Parathyroid adenoma (tissue), 2 donors: ENCODE data around the gene PRKCH.
"Not testable (repeated sequence)": the region's sequence is repeated elsewhere in the genome, so short reads cannot be mapped to it uniquely, and the experiment has no call there.

Experiments
- H2AFZ ChIP-seq: fragments of 300-600 bp; sonication (generic); one replicate; pipeline ENCODE4 v1.7.0; 2017; ENCODE audit warnings: antibody characterized with exemption, mild to moderate bottlenecking
- H3K27ac ChIP-seq: fragments of 300-600 bp; sonication (generic); one replicate; pipeline ENCODE4 v1.7.0; 2017
- H3K27me3 ChIP-seq: fragments of 300-600 bp; sonication (generic); one replicate; pipeline ENCODE4 v1.7.0; 2017; ENCODE audit warnings: low read length; ENCODE audit not compliant: control insufficient read depth, insufficient read depth
- H3K36me3 ChIP-seq: fragments of 300-600 bp; sonication (generic); one replicate; pipeline ENCODE4 v1.7.0; 2017; ENCODE audit warnings: low read length; ENCODE audit not compliant: control insufficient read depth, insufficient read depth
- H3K4me1 ChIP-seq: fragments of 300-600 bp; sonication (generic); one replicate; pipeline ENCODE4 v1.7.0; 2017; ENCODE audit warnings: control low read depth
- H3K4me2 ChIP-seq: fragments of 300-600 bp; sonication (generic); one replicate; pipeline ENCODE4 v1.7.0; 2017; ENCODE audit warnings: low read length
- H3K4me3 ChIP-seq: fragments of 300-600 bp; sonication (generic); one replicate; pipeline ENCODE4 v1.7.0; 2017; ENCODE audit warnings: low read depth, low read length
- H3K79me2 ChIP-seq: fragments of 300-600 bp; sonication (generic); one replicate; pipeline ENCODE4 v1.7.0; 2017; ENCODE audit warnings: control low read depth
- H3K9ac ChIP-seq: fragments of 300-600 bp; sonication (generic); one replicate; pipeline ENCODE4 v1.7.0; 2017; ENCODE audit warnings: mild to moderate bottlenecking
- H3K9me3 ChIP-seq: fragments of 300-600 bp; sonication (generic); one replicate; pipeline ENCODE4 v1.7.0; 2017; ENCODE audit warnings: low read length; ENCODE audit not compliant: control insufficient read depth
- CTCF ChIP-seq: fragments of 300-600 bp; sonication (generic); IDR thresholded peaks from one replicate; pipeline ENCODE4 v1.7.0; 2017; ENCODE audit warnings: antibody characterized with exemption, mild to moderate bottlenecking
- donor health status: primary hyperparathyroidism.

The PRKCH gene

GRCh38 chr14:61300209-61300608, 21.2 kb upstream of the PRKCH start:
- Histone ChIP-seq H3K27ac (no peak overlapping the region), H3K27me3 (no peaks in the 10 kb centered on the region), H3K4me2 (no peak overlapping the region), H3K4me1 (peaks cover 11% of the 10 kb centered on the region), H3K4me3 (no peak overlapping the region), H3K9ac (no peak overlapping the region), H3K36me3 (no peaks in the 10 kb centered on the region), H2AFZ (no peak overlapping the region), H3K9me3 (no peaks in the 10 kb centered on the region), H3K79me2 (no peaks in the 10 kb centered on the region)
- TF ChIP-seq CTCF = no peak

GRCh38 chr14:61300754-61301153, 20.6 kb upstream of the PRKCH start:
- no peak overlapping the region for H3K27ac ChIP-seq
- H3K4me1 ChIP-seq = peaks cover 9% of the 10 kb centered on the region

GRCh38 chr14:61304688-61305087, 16.7 kb upstream of the PRKCH start:
- no peaks in the 10 kb centered on the region for H3K27me3 ChIP-seq
- H3K79me2 ChIP-seq = no peaks in the 10 kb centered on the region
- no peak overlapping the region for H3K27ac ChIP-seq
- no peak overlapping the region for H3K4me3 ChIP-seq
- no peaks in the 10 kb centered on the region for H3K36me3 ChIP-seq
- H3K9ac ChIP-seq = no peak overlapping the region
- no peak for TF ChIP-seq CTCF
- no peak overlapping the region for H2AFZ ChIP-seq
- H3K9me3 ChIP-seq = no peaks in the 10 kb centered on the region
- no peak overlapping the region for H3K4me2 ChIP-seq
- no peaks in the 10 kb centered on the region for H3K4me1 ChIP-seq

More at GRCh38 chr14:61300754-61301153, 20.6 kb upstream of the PRKCH start:
- Histone ChIP-seq H2AFZ (no peak overlapping the region), H3K79me2 (no peaks in the 10 kb centered on the region), H3K4me3 (no peak overlapping the region), H3K9ac (no peak overlapping the region), H3K36me3 (no peaks in the 10 kb centered on the region), H3K27me3 (no peaks in the 10 kb centered on the region), H3K9me3 (no peaks in the 10 kb centered on the region), H3K4me2 (no peak overlapping the region)
- no peak for TF ChIP-seq CTCF

- H3K9me3 ChIP-seq = no peaks in the 10 kb centered on the region
- no peak for TF ChIP-seq CTCF
- no peak overlapping the region for H3K27ac ChIP-seq
- no peaks in the 10 kb centered on the region for H3K4me1 ChIP-seq
- no peaks in the 10 kb centered on the region for H3K27me3 ChIP-seq
- no peaks in the 10 kb centered on the region for H3K36me3 ChIP-seq
- H2AFZ ChIP-seq = no peak overlapping the region
- no peak overlapping the region for H3K4me3 ChIP-seq
- H3K9ac ChIP-seq = no peak overlapping the region
- no peaks in the 10 kb centered on the region for H3K79me2 ChIP-seq
- H3K4me2 ChIP-seq = no peak overlapping the region
These were observed 13.2 kb upstream of the PRKCH start for GRCh38 chr14:61308198-61308597.

GRCh38 chr14:61308701-61309100, 12.7 kb upstream of the PRKCH start:
- not testable (repeated sequence) for H3K9ac ChIP-seq, H3K4me2 ChIP-seq, H3K79me2 ChIP-seq, H2AFZ ChIP-seq, H3K27me3 ChIP-seq, H3K4me1 ChIP-seq, H3K36me3 ChIP-seq, H3K9me3 ChIP-seq, H3K4me3 ChIP-seq, H3K27ac ChIP-seq
